OCI-LY7 (cell line): ENCODE measurements around the gene CIB1. TPM values are rescaled to one million over a fixed set of nuclear protein-coding genes. Genes with fewer than 3 reads are reported as not detected.

Experiments used
- BruUV-seq: library from RNA; stranded (reverse); fragments of 400-500 nt; replicated peaks from 2 replicates; lab custom pipeline; 2021; lab: Mats Ljungman, UMichigan
- CTCF ChIA-PET: fragments of 300-600 bp; sonication (Branson Sonifier 250); formaldehyde crosslinking; loops from one replicate; lab custom pipeline; 2022; ENCODE audit warnings: antibody characterized with exemption; ENCODE audit not compliant: unreplicated experiment; lab: Charles Lee
- POLR2A ChIA-PET: fragments of 300-600 bp; sonication (Branson Sonifier 250); formaldehyde crosslinking; loops from one replicate; lab custom pipeline; 2022; ENCODE audit warnings: antibody characterized with exemption; lab: Charles Lee
- DNase-seq: peaks from one replicate; pipeline ENCODE4 v3.0.0-alpha.2; 2015; ENCODE audit warnings: low spot score
- H2AFZ ChIP-seq: fragments of 200-600 bp; sonication (generic), shearing (Covaris generic); 2 replicates; pipeline ENCODE4 v1.6.1; 2014; ENCODE audit warnings: mild to moderate bottlenecking, antibody characterized with exemption, low read length, moderate library complexity
- H3K27ac ChIP-seq: fragments of 200-600 bp; sonication (generic); 2 replicates; pipeline ENCODE4 v1.5.1; 2014; ENCODE audit warnings: mixed run types, low read depth, mild to moderate bottlenecking, moderate library complexity, low read length, inconsistent platforms; ENCODE audit not compliant: poor library complexity, severe bottlenecking
- H3K36me3 ChIP-seq: fragments of 200-600 bp; sonication (generic); 2 replicates; pipeline ENCODE4 v1.6.1; 2014; ENCODE audit warnings: mild to moderate bottlenecking, antibody characterized with exemption, low read length, moderate library complexity, mixed read lengths; ENCODE audit not compliant: insufficient read depth
- H3K4me1 ChIP-seq: fragments of 200-600 bp; sonication (generic); 2 replicates; pipeline ENCODE4 v1.5.1; 2014; ENCODE audit warnings: mild to moderate bottlenecking, low read length; ENCODE audit not compliant: insufficient read depth, poor library complexity, severe bottlenecking
- H3K4me2 ChIP-seq: fragments of 200-600 bp; sonication (generic); 2 replicates; pipeline ENCODE4 v1.6.1; 2014; ENCODE audit warnings: mild to moderate bottlenecking, low read length
- H3K4me3 ChIP-seq: fragments of 200-600 bp; sonication (generic); 2 replicates; pipeline ENCODE4 v1.5.1; 2014; ENCODE audit warnings: mild to moderate bottlenecking, low read depth, low read length; ENCODE audit not compliant: poor library complexity, severe bottlenecking
- H3K79me2 ChIP-seq: fragments of 200-600 bp; sonication (generic); 2 replicates; pipeline ENCODE4 v1.6.1; 2016; ENCODE audit warnings: low read depth, mild to moderate bottlenecking, low read length, moderate library complexity, mixed read lengths; ENCODE audit not compliant: insufficient read depth
- H3K9me2 ChIP-seq: fragments of 200-600 bp; sonication (generic); 2 replicates; pipeline ENCODE4 v1.6.1; 2016; ENCODE audit warnings: mild to moderate bottlenecking, low read length, mixed read lengths; ENCODE audit not compliant: insufficient read depth
- H3K9me3 ChIP-seq: fragments of 200-600 bp; sonication (generic); 2 replicates; pipeline ENCODE4 v1.6.1; 2014; ENCODE audit warnings: mild to moderate bottlenecking, mixed run types, low read length, mixed read lengths
- H4K20me1 ChIP-seq: fragments of 200-600 bp; sonication (generic); 2 replicates; pipeline ENCODE4 v1.6.1; 2014; ENCODE audit warnings: mild to moderate bottlenecking, antibody characterized with exemption, low read length, moderate library complexity, mixed read lengths; ENCODE audit not compliant: insufficient read depth
- EZH2phosphoT487 ChIP-seq: fragments of 200-600 bp; sonication (generic); IDR thresholded peaks from 2 replicates; pipeline ENCODE4 v1.6.1; 2018; ENCODE audit warnings: low read depth, borderline replicate concordance, mild to moderate bottlenecking, mixed run types, antibody characterized with exemption, low read length, moderate library complexity, mixed read lengths
- intact Hi-C: fragments of 100-400 bp; cut with micrococcal nuclease; formaldehyde crosslinking; loops from one replicate; pipeline ENCODE4 v1.10.0; 2022; ENCODE audit not compliant: unreplicated experiment
- total RNA-seq, 2 experiments: library from RNA; depleted of rRNA in 1 of 2; stranded (reverse); fragments of >200 nt in 1 of 2; shearing (Covaris generic) in 1 of 2; gene quantifications; 2 replicates each; pipeline ENCODE4 v1.2.3, GENCODE V29; 2014 to 2022
- TF ChIP-seq, protein P1 (sequence below): fragments of 200-600 bp; sonication (generic); conservative IDR thresholded peaks from 2 replicates; pipeline ENCODE4 v1.5.1; 2014; ENCODE audit warnings: mild to moderate bottlenecking, antibody characterized with exemption, low read length, moderate library complexity, mixed read lengths

CIB1 gene
- total RNA-seq, 2 experiments from 2014 or later = 52.8 to 54.5 TPM

DNA sequence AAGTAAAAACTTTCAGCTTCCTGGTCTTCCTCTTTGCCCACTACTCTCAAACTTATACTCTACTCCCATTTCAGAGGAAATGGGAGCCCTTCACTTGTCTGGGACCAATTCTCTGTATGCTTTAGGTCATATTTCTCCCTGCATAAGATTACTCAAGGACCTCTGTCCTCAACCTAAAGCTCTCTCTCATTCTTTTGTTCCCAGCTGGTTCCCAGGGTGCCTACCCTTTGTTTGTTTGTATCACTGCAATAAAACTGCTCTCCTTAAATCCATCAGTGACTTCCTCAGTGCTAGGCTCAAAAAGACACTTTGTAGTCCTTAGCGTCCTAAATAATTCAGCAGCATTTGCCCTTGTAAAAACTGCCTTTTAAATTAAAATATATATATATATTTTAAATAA lies 34.7 kb upstream of the CIB1 start:
- H3K27ac ChIP-seq = no peak overlapping the region
- peak overlapping the region; percentile 74 for H3K4me3 ChIP-seq
- no peaks in the 10 kb centered on the region for H3K9me2 ChIP-seq
- POLR2A ChIA-PET = interaction anchor here (0.5 to 1.4 kb wide), 7 partner anchors 18 to 207 kb away, joined by 3 to 5 read pairs (median 3); partner anchors contain the start of genes CIB1 and GDPGP1
- intact Hi-C loops = loop anchor here (5.0 kb wide), 1 partner anchor 664 kb away; the partner anchor contains the start of gene HDDC3
- DNase-seq = no peak
- H3K4me2 ChIP-seq = peak overlapping the region; percentile 87
- peaks cover 61% of the 10 kb centered on the region for H3K36me3 ChIP-seq
- no peak overlapping the region for H2AFZ ChIP-seq
- no peaks in the 10 kb centered on the region for H3K9me3 ChIP-seq
- BruUV-seq = no TSS peak
- CTCF ChIA-PET = no interaction called here
- H3K79me2 ChIP-seq = peaks cover 71% of the 10 kb centered on the region
- H4K20me1 ChIP-seq = peaks cover 14% of the 10 kb centered on the region
- TF ChIP-seq, protein P1, sequence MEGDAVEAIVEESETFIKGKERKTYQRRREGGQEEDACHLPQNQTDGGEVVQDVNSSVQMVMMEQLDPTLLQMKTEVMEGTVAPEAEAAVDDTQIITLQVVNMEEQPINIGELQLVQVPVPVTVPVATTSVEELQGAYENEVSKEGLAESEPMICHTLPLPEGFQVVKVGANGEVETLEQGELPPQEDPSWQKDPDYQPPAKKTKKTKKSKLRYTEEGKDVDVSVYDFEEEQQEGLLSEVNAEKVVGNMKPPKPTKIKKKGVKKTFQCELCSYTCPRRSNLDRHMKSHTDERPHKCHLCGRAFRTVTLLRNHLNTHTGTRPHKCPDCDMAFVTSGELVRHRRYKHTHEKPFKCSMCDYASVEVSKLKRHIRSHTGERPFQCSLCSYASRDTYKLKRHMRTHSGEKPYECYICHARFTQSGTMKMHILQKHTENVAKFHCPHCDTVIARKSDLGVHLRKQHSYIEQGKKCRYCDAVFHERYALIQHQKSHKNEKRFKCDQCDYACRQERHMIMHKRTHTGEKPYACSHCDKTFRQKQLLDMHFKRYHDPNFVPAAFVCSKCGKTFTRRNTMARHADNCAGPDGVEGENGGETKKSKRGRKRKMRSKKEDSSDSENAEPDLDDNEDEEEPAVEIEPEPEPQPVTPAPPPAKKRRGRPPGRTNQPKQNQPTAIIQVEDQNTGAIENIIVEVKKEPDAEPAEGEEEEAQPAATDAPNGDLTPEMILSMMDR = no peak
- TF ChIP-seq EZH2phosphoT487 = no peak
- peaks cover 42% of the 10 kb centered on the region for H3K4me1 ChIP-seq

DNA sequence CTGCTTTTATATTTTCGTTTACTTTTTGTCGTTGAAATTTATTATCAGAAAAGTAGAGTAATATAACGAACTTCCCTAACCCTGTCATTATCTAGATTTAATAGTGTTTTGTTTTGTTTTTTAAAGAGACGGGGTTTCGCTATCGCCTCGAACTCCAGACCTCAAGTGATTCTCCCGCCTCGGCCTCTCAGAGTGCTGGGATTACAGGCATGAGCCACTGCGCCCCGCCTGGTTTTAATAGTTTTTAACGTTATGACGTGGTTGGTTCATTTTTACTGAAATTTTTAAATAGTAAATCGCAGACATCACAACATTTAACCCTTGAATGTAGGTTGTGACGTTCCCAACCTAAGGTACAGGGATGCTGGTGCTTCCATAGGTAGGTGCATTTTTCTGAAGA lies 32.7 kb upstream of the CIB1 start:
- H2AFZ ChIP-seq = peak overlapping the region; percentile 78; the same call in 1 of the 2 replicates

More for the DNA sequence above, 32.7 kb upstream of the CIB1 start:
- TF ChIP-seq, protein P1 = no peak
- no peak for TF ChIP-seq EZH2phosphoT487
- Histone ChIP-seq H4K20me1 (peaks cover 14% of the 10 kb centered on the region), H3K79me2 (peaks cover 52% of the 10 kb centered on the region), H3K9me2 (no peaks in the 10 kb centered on the region), H3K9me3 (no peaks in the 10 kb centered on the region), H3K36me3 (peaks cover 42% of the 10 kb centered on the region), H3K4me3 (peak overlapping the region; percentile 74), H3K4me1 (peaks cover 43% of the 10 kb centered on the region), H3K4me2 (peak overlapping the region; percentile 87), H3K27ac (peak overlapping the region; percentile 81)
- peak; percentile 20 for DNase-seq
- intact Hi-C loops = loop anchor here (5.0 kb wide), 1 partner anchor 666 kb away; the partner anchor contains the start of gene HDDC3
- ChIA-PET POLR2A (interaction anchor here (0.7 to 1.1 kb wide), 2 partner anchors 75 to 78 kb away, joined by 3 to 4 read pairs; no protein-coding TSS in a partner anchor), CTCF (interaction anchor here (0.7 kb wide), 1 partner anchor 194 kb away, joined by 3 read pairs; no protein-coding TSS in a partner anchor)
- BruUV-seq = TSS peak; percentile 74
